HG02571 (cell line): ENCODE results near the gene IRF8.
A peak's percentile ranks its signal among the peaks of the same experiment; 100 is the strongest.
"Not testable (repeated sequence)": the region's sequence is repeated elsewhere in the genome, so short reads cannot be mapped to it uniquely, and the experiment has no call there.

Experiments used
- ATAC-seq: cut with Tn5 transposase; IDR thresholded peaks from one replicate; pipeline ENCODE4 v1.9.1; 2021; ENCODE audit warnings: mild to moderate bottlenecking, moderate library complexity; ENCODE audit not compliant: unreplicated experiment

The IRF8 gene

DNA sequence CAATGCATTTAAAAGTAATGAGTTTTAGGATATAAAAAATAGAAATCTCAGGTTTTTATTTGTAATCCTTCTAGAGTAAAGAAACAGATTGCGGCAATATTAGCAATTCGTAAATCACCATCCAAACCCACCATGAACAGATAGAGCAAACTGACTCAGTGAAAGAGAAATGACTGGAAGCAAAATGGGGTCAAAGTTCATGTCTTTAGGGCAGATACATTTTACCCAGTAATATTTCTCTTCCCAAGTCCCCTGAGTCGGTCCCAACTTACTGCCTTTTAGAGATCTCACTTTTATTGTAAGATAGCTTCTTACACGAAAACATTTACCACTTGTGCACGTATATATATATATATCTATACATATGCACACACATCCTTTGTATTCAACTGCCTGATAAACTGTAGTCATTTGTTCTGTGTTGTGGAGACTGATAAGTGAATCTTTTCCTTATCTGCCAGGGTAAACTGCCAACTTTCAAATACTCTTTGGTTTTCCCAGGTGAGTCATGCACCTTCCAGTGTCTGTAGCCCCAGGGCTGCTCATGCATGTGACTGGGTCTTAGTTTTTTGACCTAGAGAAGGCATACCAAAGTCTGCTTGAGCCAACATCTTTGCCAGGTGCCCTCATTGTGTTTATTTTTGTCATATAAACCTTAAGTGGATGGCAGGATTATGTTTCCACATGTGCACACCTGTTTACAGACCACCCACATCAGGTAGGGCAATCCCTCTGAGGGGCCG lies 7.8 kb upstream of the IRF8 start:
- ATAC-seq: no peak

DNA sequence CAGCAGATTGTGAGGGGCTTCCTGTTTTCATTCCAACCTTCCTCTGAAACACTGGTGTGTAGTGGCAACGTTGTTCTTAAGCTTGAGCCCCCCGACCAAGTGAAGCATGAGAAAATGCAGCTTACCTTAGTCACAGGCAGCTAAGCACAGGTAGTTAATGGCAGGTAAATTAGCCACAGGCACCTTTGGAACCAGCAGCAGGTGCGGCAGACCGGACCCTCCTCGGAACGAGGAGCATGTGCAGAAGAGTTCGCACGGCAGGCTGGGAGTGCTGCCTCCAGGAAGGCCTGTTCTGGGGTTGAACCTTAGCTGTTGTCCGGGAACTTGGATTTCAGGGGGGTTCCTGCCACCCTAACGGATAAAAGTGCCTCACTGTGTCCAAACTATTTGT lies 7.2 kb upstream of the IRF8 start:
- ATAC-seq: no peak

DNA sequence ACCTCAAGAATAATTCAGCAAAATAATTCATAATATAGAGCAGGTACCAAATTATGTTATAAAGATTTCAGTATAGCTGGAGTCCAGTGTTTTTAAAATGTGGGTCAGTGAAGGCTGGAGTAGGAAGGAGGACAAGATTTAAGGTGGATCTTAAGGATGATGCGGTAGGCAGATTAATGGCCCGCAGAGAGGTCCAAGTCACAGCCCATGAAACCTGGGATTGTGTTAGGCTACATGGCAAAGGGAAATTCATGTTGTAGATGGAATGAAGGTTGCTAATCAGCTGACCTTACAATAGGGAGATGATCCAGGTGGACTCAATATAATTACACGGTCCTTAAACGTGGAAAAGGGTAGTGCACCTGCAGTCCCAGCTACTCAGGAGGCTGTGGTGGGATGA lies 6.2 kb upstream of the IRF8 start:
- no peak for ATAC-seq

DNA sequence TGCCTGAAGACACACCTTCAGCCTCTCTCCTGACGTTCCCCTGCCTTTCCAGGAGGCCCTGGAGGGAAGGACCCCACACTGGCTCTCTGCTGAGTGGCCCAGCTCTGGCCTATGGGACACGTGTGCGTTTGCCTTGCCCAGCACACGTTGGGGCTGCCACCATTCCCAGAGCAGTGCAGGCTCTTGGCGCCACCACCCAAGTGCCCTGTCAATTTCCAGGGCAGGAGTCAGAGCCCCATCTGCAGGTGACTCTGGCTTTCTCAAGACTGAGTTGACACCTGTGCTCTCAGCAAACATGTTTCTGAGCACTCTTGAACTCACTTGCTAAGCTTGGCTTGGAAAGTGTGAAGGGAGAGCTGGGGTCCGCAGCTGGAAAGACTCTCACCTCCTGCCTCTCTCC lies 4.7 kb upstream of the IRF8 start:
- ATAC-seq: no peak

DNA sequence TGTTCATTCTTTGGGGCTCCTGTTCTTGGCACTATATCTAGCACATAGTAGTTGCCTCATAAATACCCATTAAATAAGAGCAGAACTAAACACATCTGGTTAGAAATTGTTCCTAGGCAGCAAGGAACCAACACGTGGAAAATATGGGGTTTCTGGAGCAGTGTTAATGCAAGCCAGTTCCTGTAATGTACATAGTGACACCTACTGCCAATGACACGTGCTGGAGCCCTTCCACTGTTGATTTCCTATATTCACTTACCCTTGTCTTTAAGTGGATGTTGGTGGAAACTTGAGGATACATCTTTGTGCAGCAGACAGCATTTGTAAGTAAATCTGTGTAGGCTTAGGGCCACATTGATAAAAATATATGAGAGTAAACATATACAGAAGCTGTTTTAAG lies 1.6 kb upstream of the IRF8 start:
- no peak for ATAC-seq

DNA sequence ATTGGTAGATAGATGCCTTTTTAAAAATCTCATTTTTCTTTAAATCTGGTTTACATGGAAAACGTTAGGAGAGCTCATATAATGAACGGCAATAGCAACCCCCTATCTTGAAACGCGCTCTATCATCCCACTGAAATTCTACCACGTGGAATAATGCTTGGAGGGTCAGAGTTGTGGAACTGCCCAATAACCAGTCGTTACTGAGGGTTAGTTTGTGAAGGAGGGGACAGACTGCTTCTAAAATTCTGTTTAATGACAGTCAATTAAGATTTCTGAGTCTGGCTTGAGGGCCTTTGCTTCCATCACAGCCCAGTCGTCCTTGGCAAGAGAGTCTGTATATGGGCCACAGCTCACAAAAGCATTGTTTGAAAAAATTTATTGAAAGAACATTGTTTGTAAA lies 482 bp downstream of the IRF8 start:
- no peak for ATAC-seq

DNA sequence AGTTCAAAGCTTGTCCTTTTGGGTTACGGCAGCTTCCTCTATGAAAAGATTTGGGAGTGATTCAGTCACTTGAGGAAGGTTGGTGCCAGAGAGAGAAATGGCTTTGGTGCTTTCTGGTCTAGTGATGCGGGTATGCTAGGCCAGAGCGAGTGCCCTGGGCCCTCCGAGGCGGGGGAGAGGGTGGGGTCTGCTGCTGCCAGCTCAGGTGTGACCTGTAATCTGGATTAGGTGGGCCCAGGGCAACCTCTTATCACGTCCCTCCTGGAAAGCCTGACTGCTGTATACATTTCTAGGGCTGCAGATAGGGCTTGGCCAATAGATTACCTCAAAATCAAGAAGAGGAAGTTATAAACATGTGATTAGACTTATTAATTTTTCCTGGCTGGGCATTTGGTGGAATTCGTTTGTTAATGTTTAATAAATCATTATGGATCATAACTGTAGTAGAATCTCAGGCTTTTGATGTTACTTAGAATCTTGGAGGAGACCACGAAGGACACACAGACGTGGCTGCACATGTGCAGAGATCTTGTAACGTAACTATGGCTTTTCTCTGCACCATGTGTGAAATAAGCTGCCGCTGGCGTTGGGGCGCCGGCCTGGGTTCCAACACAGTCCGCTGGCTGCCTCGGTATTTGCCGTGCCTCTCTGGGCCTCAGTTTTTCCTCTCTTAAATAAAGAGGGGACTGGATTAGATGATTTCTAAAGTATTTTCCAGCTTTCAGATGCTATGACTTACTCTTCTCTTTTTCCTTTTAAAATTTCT lies 1.2 kb downstream of the IRF8 start:
- no peak for ATAC-seq

DNA sequence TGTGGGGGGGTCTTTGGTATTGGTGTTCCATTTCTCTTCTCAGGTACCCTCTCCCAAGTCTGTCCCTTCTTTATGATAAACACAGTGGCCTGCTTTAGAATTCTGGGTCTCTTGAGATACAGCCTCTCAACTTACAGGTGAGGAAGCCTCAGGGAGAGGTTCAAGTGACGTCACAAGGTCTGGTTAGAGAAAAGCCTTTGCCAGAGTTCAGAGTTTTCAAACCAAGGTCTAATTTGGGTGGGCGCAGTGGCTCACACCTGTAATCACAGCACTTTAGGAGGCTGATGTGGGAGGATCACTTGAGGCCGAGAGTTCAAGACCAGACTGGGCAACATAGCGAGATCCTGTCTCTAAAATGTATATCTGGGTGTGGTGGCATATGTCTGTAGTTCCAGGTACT lies 2.1 kb downstream of the IRF8 start:
- no peak for ATAC-seq

DNA sequence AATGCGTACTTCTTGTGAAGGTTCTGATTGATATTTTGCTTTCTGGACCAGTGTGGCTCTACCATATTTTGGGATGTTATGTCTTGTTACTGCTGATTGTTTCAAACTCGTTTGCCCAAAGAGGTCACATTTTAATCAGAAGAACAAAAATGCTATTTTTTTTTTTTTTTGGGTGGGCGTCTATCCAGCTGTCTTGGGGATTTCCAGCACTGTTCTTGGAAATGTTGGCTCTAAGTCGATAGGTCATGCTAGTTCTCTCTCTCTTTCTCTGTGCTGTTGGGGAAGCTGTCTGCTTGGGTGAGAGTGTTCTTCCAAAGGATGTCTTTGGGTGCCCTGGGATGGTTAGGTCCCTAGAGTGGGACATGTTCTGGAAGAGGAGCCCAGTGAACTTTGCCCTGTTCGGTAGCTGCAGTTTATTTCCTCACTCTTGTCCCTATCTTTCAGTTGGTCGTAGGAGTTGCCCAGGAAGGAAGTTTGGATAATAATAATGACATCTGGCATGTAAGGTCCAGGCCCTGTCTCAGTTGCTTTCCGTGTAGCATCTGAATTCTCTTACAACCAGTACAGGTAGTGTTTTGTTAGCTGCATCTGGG lies 2.9 kb downstream of the IRF8 start:
- no peak for ATAC-seq

DNA sequence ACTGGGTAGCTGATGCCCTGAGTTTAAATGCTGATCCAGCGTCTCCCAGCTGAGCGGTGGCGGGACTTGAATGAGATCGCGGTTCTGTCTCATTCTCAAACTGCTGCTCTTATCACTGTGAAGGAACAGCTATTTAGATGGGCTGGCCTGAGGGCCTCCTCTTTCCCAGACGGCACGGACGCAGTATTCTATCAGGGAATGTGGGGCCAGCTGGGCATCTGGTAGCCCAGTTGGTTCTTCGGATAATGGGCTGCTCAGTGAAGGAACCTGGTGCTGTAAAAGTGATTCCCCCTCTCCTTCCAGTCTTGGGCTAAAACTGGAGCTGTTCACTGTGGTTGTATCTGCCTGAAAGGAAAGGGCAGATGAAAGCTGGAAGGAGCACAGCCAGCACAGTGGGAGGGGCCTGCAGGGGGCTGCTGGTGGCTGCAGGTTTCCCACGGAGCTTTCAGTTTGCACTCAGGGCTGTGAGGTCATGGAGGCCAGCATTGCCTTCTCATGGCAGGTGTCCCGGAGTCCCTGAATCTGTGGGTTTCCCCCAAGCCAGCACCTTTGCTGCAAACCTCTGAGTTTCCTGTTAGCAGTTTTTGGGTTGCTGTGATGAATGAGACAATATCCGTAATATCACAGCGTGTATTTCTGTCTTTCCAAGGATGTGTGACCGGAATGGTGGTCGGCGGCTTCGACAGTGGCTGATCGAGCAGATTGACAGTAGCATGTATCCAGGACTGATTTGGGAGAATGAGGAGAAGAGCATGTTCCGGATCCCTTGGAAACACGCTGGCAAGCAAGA lies 3.6 kb downstream of the IRF8 start:
- ATAC-seq: peak; percentile 57

DNA sequence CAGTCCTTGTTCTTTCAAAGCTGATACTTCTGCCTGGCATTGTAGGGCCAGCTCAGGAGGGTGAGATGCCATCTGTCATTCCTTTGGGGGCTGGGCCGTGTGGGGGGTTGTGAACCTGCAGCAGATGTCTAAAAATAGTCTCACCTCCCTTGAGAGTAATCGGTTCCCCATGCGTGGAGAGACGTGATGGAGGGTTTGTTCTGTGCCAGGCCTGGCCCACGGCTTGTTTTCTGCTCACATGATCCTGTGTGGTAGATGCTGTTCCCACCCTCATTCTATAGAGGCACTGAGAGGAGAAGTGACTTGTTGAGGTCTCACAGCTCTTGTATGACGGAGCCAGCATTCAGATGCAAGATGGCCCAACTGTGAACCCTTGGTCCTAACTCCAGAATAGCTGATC lies 4.6 kb downstream of the IRF8 start:
- ATAC-seq: no peak

DNA sequence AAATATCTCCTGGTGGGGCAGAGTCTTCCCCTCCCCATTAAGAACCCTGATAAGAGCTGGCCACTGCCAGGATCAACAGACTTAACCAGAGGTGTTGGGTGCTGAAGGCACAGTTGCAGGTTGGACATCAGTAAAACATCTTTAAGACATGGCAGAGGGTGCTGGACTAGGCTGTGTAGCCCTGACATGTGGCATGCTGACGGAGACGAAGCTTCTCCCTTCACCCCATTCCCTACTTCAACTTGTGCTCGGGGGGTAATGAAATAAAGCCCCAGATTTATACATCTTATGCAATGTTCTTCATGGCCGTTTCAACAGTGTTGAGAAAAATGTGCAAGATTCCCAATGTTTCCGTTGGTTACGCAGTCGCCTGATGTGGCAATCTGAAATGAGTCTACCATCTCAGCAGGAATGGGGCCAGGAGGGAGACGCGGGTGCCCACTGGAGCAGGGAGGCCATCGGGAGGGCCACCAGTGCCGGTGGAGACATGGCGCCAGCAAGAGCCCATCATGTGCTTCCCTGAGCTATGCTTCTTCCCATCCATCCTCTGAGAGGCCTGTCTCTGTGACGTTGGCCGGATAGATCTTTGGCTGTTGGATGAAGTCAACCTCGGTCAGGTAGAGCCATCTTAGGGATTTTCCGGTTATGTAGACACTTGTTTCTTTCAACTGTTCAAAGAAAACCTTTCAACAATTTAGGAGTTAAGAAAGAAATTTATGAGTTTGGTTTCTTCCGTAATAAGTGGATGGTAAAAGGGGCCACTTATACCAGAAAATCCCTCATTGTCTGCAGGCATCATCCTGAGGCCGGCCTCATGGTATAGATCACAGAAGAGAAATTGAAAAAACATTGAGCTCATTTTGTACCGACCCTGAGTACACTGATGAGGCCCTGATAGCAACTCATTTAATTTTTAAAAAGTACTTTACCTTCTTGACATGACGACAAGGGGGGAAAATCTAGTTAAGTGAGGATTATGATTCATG lies 6.4 kb downstream of the IRF8 start:
- ATAC-seq: no peak

DNA sequence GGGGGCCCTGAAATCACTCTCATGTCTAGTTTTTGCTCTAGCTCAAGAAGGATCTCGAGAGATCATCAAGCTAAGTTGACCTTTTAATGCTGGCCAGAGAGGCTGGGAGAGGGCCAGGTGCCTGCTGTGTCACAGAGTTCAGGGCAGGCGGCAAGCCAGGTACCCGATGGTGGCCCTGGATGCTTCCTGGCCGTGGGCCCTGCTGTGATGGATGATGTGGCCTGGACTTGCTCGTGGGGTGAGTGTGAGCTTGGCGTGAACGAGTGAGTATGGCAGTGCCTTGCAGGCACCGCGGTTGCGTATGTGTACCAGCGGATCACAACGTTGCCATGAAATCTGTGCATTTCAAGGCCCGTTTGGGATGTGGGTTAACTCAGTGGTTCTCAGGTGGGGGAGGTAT lies 7.4 kb downstream of the IRF8 start:
- ATAC-seq: no peak

DNA sequence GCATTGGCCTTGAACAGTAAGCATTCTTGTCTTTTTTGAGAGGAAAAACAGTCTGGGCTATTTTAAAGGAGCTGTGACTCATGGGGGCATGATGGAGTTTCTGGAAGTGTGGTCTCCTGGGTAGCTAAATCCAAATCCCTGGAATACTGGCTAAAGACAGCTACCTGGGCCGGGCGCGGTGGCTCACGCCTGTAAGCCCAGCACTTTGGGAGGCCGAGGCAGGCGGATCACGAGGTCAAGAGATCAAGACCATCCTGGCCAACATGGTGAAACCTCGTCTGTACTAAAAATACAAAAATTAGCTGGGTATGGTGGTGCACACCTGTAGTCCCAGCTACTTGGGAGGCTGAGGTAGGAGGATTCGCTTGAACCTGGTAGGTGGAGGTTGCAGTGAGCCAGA lies 8.3 kb downstream of the IRF8 start:
- ATAC-seq: not testable (repeated sequence)

DNA sequence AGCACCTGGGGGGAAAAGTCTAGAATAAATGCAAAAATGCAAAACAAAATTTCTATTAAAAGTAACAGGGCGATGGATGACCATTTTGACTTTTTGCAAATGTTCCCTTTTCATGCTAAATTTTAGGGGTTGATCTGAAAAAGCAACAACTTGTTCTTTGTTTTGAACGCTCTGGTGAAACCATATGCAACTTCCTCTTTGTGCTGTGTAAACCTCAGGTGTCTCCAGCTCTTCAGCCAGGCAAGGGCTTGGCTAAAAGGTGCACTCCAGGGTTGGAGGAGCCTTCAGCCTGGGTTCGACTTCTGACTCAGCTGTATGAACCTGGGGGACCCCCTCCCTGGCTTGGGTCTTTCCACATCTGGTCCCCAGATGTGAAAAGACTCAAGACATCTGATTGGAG lies 9.5 kb downstream of the IRF8 start:
- peak; percentile 52 for ATAC-seq

DNA sequence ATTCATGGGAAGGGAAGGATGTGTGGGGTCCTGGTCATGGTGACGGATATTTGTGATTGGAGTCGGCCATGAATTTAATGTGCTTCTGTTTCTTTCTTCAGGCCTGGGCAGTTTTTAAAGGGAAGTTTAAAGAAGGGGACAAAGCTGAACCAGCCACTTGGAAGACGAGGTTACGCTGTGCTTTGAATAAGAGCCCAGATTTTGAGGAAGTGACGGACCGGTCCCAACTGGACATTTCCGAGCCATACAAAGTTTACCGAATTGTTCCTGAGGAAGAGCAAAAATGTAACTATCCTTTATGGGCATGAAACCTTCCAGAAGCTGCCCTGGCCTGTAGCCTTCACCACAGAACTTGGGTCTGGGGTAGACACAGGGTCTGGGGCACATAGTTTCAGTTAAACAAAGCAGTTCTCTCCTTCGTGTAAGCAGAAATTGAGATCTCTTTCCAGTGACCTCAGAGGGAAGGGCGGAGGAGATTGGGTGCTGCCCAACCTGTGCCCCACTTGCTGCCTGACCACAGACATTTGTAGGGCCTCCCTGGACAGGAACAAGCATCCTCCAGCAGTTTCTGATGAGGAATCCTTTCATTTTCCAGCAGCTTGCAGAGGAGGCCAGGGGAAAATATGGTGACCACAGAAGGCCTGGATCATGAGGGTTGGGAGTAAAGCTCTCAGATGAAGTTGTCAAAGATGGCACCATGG lies 10.1 kb downstream of the IRF8 start:
- ATAC-seq: no peak

DNA sequence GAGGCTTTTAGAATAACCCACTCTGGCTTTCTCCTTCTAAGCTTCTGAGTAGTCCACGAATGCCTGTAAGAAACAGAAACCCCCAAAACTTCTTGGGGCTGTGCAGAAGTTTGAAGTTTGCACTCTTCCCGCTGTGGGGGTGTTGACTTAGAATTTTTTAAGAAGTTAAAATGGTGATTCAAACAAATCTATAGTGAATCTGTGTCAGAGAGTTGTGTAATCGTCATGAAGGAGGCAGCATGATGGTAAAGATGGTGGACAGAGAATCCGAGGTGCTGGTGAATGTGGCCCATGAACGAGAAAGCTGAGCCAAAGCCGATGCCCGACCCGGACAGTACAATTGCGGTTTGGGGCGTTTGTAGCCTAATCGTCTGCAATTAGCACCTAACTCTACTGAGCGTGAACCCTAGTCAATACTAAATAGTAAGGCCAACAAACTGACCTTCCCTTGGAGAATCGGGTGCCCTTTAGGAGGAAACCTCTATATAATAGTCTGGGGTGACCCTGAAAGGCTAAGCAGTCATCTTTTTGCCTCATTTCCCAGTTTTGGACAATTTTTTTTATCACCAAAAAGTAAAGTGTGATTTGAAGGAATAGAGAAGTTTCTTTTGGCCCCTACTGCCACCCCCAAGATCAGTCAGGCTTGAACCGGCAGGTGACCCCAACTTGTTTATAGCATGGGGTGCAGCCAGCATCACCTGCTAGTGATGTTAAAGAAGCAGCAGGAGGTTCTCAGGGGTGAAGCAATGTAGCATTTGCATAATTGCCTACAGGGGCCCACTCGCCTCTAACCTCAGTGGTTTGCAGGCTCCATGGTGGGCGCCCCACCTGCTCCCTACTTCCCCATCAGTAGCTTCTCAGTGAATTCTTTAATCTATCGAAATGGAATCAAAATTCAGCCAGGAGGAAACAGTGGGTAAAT lies 11.2 kb downstream of the IRF8 start:
- no peak for ATAC-seq

DNA sequence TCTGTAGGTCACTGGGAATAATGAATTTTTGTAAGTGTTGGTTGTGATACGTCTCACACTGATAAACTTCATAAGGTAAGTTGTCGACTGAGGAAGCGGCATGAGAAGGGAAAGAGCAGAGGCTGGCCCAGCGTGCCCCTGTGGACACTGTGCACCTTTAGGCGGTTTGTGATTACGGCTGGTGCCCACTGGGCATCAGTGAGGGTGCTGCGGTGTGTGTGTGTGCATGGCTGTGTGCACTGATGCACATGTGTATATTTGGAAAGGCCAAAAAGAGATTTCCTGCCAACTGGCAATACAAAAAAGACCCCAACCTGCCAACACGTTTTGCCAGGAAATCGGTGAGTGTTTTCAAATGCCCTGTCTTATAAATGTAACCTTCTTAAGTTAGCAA lies 11.9 kb downstream of the IRF8 start:
- ATAC-seq: no peak
